CD14-positive monocyte (primary cell): ENCODE results near the gene WDR43. TPM values are rescaled to one million over a fixed set of nuclear protein-coding genes. Genes with fewer than 3 reads are reported as not detected.
A peak's percentile ranks its signal among the peaks of the same experiment; 100 is the strongest.

Experiments
- DNase-seq, 3 donors: peaks; one replicate each; pipeline ENCODE4 v3.0.0-alpha.2; 2011 to 2022
- H2AFZ ChIP-seq: 2 replicates; pipeline ENCODE4 v1.6.0; 2012; ENCODE audit warnings: mild to moderate bottlenecking, low read depth, low read length, inconsistent platforms; ENCODE audit not compliant: insufficient read depth, poor library complexity, severe bottlenecking
- H3K27ac ChIP-seq, 2 donors: 1 replicate in 1 of 2; 2 replicates in 1 of 2; pipeline ENCODE4 v1.5.1; 2012 to 2013; ENCODE audit warnings: low read length in 2 of 2, control low read depth in 1 of 2, inconsistent platforms in 1 of 2, low read depth in 1 of 2, mild to moderate bottlenecking in 1 of 2
- H3K27me3 ChIP-seq, 2 donors: one replicate each; pipeline versions ENCODE4 v1.6.0 to v1.6.1; 2011 to 2013; ENCODE audit warnings: low read length in 2 of 2; ENCODE audit not compliant: control insufficient read depth in 2 of 2, insufficient read depth in 2 of 2
- H3K36me3 ChIP-seq, 2 donors: replicated peaks in 1 of 2; 1 replicate in 1 of 2; 2 replicates in 1 of 2; pipeline versions ENCODE4 v1.5.1 to v1.6.1; 2012 to 2013; ENCODE audit warnings: low read length in 2 of 2, control low read depth in 1 of 2, inconsistent platforms in 1 of 2, mild to moderate bottlenecking in 1 of 2; ENCODE audit not compliant: insufficient read depth in 2 of 2, control insufficient read depth in 1 of 2
- H3K4me1 ChIP-seq, 2 donors: 1 replicate in 1 of 2; 2 replicates in 1 of 2; pipeline versions ENCODE4 v1.5.1 to v1.6.1; 2012 to 2013; ENCODE audit warnings: low read length in 2 of 2, control low read depth in 1 of 2, inconsistent platforms in 1 of 2, mild to moderate bottlenecking in 1 of 2, moderate library complexity in 1 of 2; ENCODE audit not compliant: insufficient read depth in 2 of 2, control insufficient read depth in 1 of 2
- H3K4me2 ChIP-seq: replicated peaks from 2 replicates; pipeline ENCODE3; 2012; ENCODE audit warnings: low read length, moderate library complexity, mild to moderate bottlenecking; ENCODE audit not compliant: poor library complexity, severe bottlenecking; ENCODE audit errors: extremely low read depth
- H3K4me3 ChIP-seq, 3 experiments: fragments of 200-600 bp in 1 of 3; sonication (generic) in 1 of 3; replicated peaks in 1 of 3; 1 replicate in 2 of 3; 2 replicates in 1 of 3; pipeline ENCODE4 v1.5.1; 2011 to 2013; ENCODE audit warnings: low read length in 3 of 3, mild to moderate bottlenecking in 3 of 3, control low read depth in 2 of 3, low read depth in 2 of 3, inconsistent platforms in 1 of 3, moderate library complexity in 1 of 3
- H3K79me2 ChIP-seq: 2 replicates; pipeline ENCODE4 v1.6.0; 2012; ENCODE audit warnings: mild to moderate bottlenecking, control low read depth, inconsistent platforms, low read length, moderate library complexity; ENCODE audit not compliant: insufficient read depth
- H3K9ac ChIP-seq: 2 replicates; pipeline ENCODE4 v1.6.0; 2017; ENCODE audit warnings: low read length, mild to moderate bottlenecking; ENCODE audit not compliant: insufficient read depth, poor library complexity, severe bottlenecking
- H3K9me3 ChIP-seq, 2 donors: replicated peaks in 1 of 2; 1 replicate in 1 of 2; 2 replicates in 1 of 2; pipeline versions ENCODE4 v1.5.1 to v1.6.1; 2012 to 2013; ENCODE audit warnings: low read length in 2 of 2, control low read depth in 1 of 2; ENCODE audit not compliant: control insufficient read depth in 1 of 2, insufficient read depth in 1 of 2
- H4K20me1 ChIP-seq: 2 replicates; pipeline ENCODE4 v1.6.0; 2012; ENCODE audit warnings: mild to moderate bottlenecking, low read length, control low read depth, moderate library complexity; ENCODE audit not compliant: insufficient read depth
- H3K27ac Mint-ChIP-seq, 7 donors: one replicate each; pipeline ENCODE4 v1.8.0; 2020; ENCODE audit warnings: mild to moderate bottlenecking in 7 of 7, mixed read lengths in 7 of 7, moderate library complexity in 6 of 7, inconsistent platforms in 2 of 7
- H3K27me3 Mint-ChIP-seq, 3 donors: one replicate each; pipeline ENCODE4 v1.8.0; 2021 to 2022; ENCODE audit warnings: low read depth in 3 of 3, mild to moderate bottlenecking in 3 of 3, mixed read lengths in 3 of 3, moderate library complexity in 3 of 3, inconsistent platforms in 1 of 3
- H3K36me3 Mint-ChIP-seq, 2 donors: one replicate each; pipeline ENCODE4 v1.8.0; 2020; ENCODE audit warnings: mixed read lengths in 2 of 2, inconsistent platforms in 1 of 2, mild to moderate bottlenecking in 1 of 2
- H3K4me1 Mint-ChIP-seq: one replicate; pipeline ENCODE4 v1.8.0; 2020; ENCODE audit warnings: mild to moderate bottlenecking, mixed read lengths
- H3K4me3 Mint-ChIP-seq, 2 donors: one replicate each; pipeline ENCODE4 v1.8.0; 2020; ENCODE audit warnings: mild to moderate bottlenecking in 2 of 2, mixed read lengths in 2 of 2, moderate library complexity in 1 of 2
- H3K9me3 Mint-ChIP-seq, 7 donors: one replicate each; pipeline ENCODE4 v1.8.0; 2020 to 2022; ENCODE audit warnings: mixed read lengths in 7 of 7, mild to moderate bottlenecking in 6 of 7, moderate library complexity in 6 of 7, inconsistent platforms in 2 of 7
- WGBS: methylation state at CpG from one replicate; pipeline ENCODE4 v1.1.5; 2013; ENCODE audit warnings: missing lambda C conversion rate; ENCODE audit not compliant: insufficient coverage; 5-methylcytosine and 5-hydroxymethylcytosine counted together
- intact Hi-C, 2 donors: fragments of 100-400 bp; cut with micrococcal nuclease; formaldehyde crosslinking; loops; one replicate each; pipeline versions ENCODE4 v1.15.0 to v1.15.1; 2023
- polyA plus RNA-seq, 3 donors: library from polyadenylated mRNA; depleted of rRNA in 1 of 3; unstranded in 2 of 3; stranded (reverse) in 1 of 3; fragments of 300-500 nt in 2 of 3; fragments of >200 nt in 1 of 3; fragmentation: Illumina TruSeq in 2 of 3; gene quantifications; 1 replicate in 2 of 3; 2 replicates in 1 of 3; pipeline ENCODE4 v1.2.3, GENCODE V29; 2012 to 2021
- TF ChIP-seq, protein P1 (sequence below): fragments of 200-600 bp; IDR thresholded peaks from one replicate; pipeline ENCODE4 v1.8.0; 2022; ENCODE audit warnings: antibody characterized with exemption, mild to moderate bottlenecking

Gene WDR43
- polyA plus RNA-seq, 3 donors, result 12.2 to 19.2 (median 16.1) TPM

DNA sequence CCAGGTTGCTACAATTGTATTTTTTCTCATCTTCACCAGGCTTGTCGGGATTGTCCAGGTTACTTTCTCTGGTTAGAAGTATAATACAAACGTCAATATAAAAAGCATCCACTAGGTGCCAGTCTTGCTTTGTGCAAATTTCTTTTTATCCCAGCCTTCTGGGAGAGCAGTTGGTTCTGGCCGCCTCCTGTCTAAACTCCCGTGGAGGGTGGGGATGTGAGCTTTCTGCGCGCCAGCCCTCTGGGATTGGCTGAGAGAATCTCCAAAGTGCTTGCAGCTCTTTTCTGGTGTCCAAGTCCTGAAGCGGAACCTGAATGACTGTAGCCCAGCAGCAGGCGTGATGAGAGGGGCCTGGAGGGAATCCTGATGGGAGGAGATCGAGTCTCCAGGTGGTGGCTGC is 64.2 kb downstream of the WDR43 start:
- Mint-ChIP-seq H3K27ac (peak overlapping the region in 1 of 7 donors; percentile 80), H3K27me3 (peaks cover 0 to 3% (median 2%) of the 10 kb centered on the region in 3 donors), H3K36me3 (no peaks in the 10 kb centered on the region), H3K4me1 (peaks cover 22% of the 10 kb centered on the region), H3K9me3 (no peaks in the 10 kb centered on the region), H3K4me3 (no peak overlapping the region)
- no peak overlapping the region for H3K27ac ChIP-seq
- no peaks in the 10 kb centered on the region for H4K20me1 ChIP-seq
- no peaks in the 10 kb centered on the region for H3K79me2 ChIP-seq
- H3K4me1 ChIP-seq, result peaks cover 11 to 18% of the 10 kb centered on the region in 2 donors
- peak; percentile 30 to 81 (median 56) for DNase-seq
- H3K27me3 ChIP-seq, result no peaks in the 10 kb centered on the region
- no peak overlapping the region for H2AFZ ChIP-seq
- H3K9me3 ChIP-seq, result no peaks in the 10 kb centered on the region
- TF ChIP-seq, protein P1, sequence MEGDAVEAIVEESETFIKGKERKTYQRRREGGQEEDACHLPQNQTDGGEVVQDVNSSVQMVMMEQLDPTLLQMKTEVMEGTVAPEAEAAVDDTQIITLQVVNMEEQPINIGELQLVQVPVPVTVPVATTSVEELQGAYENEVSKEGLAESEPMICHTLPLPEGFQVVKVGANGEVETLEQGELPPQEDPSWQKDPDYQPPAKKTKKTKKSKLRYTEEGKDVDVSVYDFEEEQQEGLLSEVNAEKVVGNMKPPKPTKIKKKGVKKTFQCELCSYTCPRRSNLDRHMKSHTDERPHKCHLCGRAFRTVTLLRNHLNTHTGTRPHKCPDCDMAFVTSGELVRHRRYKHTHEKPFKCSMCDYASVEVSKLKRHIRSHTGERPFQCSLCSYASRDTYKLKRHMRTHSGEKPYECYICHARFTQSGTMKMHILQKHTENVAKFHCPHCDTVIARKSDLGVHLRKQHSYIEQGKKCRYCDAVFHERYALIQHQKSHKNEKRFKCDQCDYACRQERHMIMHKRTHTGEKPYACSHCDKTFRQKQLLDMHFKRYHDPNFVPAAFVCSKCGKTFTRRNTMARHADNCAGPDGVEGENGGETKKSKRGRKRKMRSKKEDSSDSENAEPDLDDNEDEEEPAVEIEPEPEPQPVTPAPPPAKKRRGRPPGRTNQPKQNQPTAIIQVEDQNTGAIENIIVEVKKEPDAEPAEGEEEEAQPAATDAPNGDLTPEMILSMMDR, result peak; percentile 79
- no peak overlapping the region for H3K9ac ChIP-seq
- no peaks in the 10 kb centered on the region for H3K36me3 ChIP-seq
- intact Hi-C loops, result loop anchor here (2.0 to 10.0 kb wide), 2 partner anchors 156 to 238 kb away; partner anchors contain the start of gene CLIP4 (in 1 of the 2)
- no peak overlapping the region for H3K4me2 ChIP-seq
- WGBS, result 50% methylated on average over 6 of the region's 9 CpGs
- no peak overlapping the region for H3K4me3 ChIP-seq

DNA sequence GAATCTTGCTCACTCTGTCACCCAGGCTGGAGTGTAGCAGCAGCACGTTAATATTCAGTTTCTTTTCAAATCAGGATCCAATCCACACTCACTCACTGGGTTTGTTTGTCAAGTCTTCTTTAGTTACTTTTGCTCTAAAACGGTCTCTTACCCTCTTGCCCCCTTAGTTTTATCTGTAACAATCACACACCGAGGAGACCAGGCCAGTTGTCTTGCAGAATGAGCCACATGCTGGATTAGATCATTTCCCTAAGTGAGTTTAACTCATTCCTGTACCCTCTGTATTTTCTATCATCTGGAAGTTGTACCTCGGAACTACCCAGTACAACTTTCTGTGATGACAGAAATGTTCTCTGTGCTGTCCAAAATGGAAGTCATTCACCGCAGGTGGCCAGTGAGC is 65.9 kb downstream of the WDR43 start:
- TF ChIP-seq, protein P1, result no peak
- H3K9me3 ChIP-seq, result no peaks in the 10 kb centered on the region
- no peaks in the 10 kb centered on the region for H3K79me2 ChIP-seq
- Mint-ChIP-seq H3K27ac (no peak overlapping the region), H3K36me3 (no peaks in the 10 kb centered on the region), H3K4me1 (peaks cover 12% of the 10 kb centered on the region), H3K4me3 (no peak overlapping the region), H3K9me3 (no peaks in the 10 kb centered on the region), H3K27me3 (peaks cover 0 to 4% (median 2%) of the 10 kb centered on the region in 3 donors)
- H3K9ac ChIP-seq, result no peak overlapping the region
- no peaks in the 10 kb centered on the region for H4K20me1 ChIP-seq
- no peak overlapping the region for H3K27ac ChIP-seq
- 63% methylated on average over 3 of the region's 5 CpGs for WGBS
- DNase-seq, result no peak
- peaks cover 6 to 10% of the 10 kb centered on the region in 2 donors for H3K4me1 ChIP-seq
- H2AFZ ChIP-seq, result no peak overlapping the region
- no peaks in the 10 kb centered on the region for H3K36me3 ChIP-seq
- no peak overlapping the region for H3K4me3 ChIP-seq
- no peak overlapping the region for H3K4me2 ChIP-seq
- no peaks in the 10 kb centered on the region for H3K27me3 ChIP-seq
- intact Hi-C loops, result loop anchor here in 1 of 2 donors (10.0 kb wide), 1 partner anchor 54 kb away; no protein-coding TSS in a partner anchor
